HS-27A (cell line): Measurements from ENCODE around the gene MAPK11.
"Not testable (repeated sequence)": the region's sequence is repeated elsewhere in the genome, so short reads cannot be mapped to it uniquely, and the experiment has no call there.

ENCODE experiments used
- DNase-seq: peaks from one replicate; pipeline ENCODE4 v3.0.0-alpha.2; 2012; ENCODE audit warnings: low read depth, missing footprints

Gene MAPK11

GRCh38 chr22:50276143-50276542 is 6.0 kb upstream of the MAPK11 start:
- no peak for DNase-seq

- DNase-seq: no peak
Observed at GRCh38 chr22:50275181-50276055, 5.2 kb upstream of the MAPK11 start.

GRCh38 chr22:50274771-50275170 is 4.6 kb upstream of the MAPK11 start:
- no peak for DNase-seq

- no peak for DNase-seq
Observed at GRCh38 chr22:50274311-50274710, 4.1 kb upstream of the MAPK11 start.

GRCh38 chr22:50273781-50274180 is 3.6 kb upstream of the MAPK11 start:
- DNase-seq: not testable (repeated sequence)

DNA sequence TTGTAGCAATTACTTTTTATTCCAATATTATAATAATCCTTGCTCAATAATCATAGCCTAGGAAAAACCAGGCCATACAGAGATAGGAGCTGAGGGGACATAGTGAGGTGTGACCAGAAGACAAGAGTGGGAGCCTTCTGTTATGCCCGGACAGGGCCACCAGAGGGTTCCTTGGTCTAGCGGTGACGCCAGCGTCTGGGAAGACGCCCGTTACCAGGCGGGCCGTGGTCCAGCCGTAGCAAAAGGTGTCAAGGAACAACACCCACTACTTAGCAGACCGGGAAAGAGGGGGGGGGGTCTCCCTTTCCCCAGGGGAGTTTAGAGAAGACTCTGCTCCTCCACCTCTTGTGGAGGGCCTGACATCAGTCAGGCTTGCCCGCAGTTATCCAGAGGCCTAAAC is 3.2 kb upstream of the MAPK11 start:
- DNase-seq: not testable (repeated sequence)

GRCh38 chr22:50272044-50272802 is 2.0 kb upstream of the MAPK11 start:
- no peak for DNase-seq

DNA sequence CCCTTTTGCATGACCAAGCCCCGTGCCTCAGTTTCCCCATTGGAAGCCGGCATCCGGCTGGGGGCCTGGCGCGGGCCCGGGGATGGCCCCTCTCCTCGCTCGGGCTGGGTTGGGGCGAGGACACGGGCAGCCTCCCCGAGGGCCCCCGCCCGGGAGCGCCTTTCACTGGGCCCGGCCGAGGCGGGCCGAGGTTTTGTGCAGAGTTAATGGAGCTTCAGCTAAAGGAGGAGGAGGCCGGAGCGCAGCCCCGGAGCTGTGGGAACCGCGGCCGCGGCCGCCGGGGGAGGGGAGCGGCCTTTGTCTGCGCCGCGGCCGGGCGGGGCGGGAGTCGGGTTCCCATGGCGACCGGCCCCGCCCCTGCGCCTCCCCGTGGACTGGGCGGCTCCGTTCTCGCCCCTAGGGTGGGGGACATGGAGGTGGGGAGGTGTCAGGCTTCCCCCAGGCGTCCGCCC is 1.4 kb upstream of the MAPK11 start:
- no peak for DNase-seq

GRCh38 chr22:50270666-50271394 is 650 bp upstream of the MAPK11 start:
- DNase-seq: no peak

- DNase-seq: no peak
Observed at GRCh38 chr22:50269573-50269969, 609 bp downstream of the MAPK11 start.

- no peak for DNase-seq
Observed at GRCh38 chr22:50268655-50269113, 1.5 kb downstream of the MAPK11 start.

- DNase-seq: no peak
Observed at GRCh38 chr22:50267591-50268390, 2.4 kb downstream of the MAPK11 start.

- DNase-seq: no peak
Observed at GRCh38 chr22:50266994-50267393, 3.2 kb downstream of the MAPK11 start.

- DNase-seq: no peak
Observed at GRCh38 chr22:50264946-50265669, 5.1 kb downstream of the MAPK11 start.

- no peak for DNase-seq
Observed at GRCh38 chr22:50264104-50264745, 6.0 kb downstream of the MAPK11 start.

- no peak for DNase-seq
Observed at GRCh38 chr22:50262973-50263617, 7.1 kb downstream of the MAPK11 start.

- DNase-seq: no peak
Observed at GRCh38 chr22:50262460-50262911, 7.7 kb downstream of the MAPK11 start.

- DNase-seq: no peak
Observed at GRCh38 chr22:50261615-50262459, 8.3 kb downstream of the MAPK11 start, which contains the start of gene MAPK12. Gene MAPK12, minus strand, starts transcription at chr22:50261683. Its CDS starts 174 bp downstream, at chr22:50261509.
